ENCODE data around the gene KLF2.

Gene KLF2

GRCh38 chr19:16330368-16330801 is 5.8 kb downstream of the KLF2 start:
- Histone ChIP-seq H3K4me3 (ENCODE audit: low read depth, low read length) (no peak overlapping the region), H3K27me3 (replicated peaks) (no peaks in the 10 kb centered on the region), H3K27ac (peak overlapping the region; percentile 36), H3K36me3 (replicated peaks) (peaks cover 35% of the 10 kb centered on the region)
- TF ChIP-seq CTCF (IDR thresholded peaks at IDR 0.05; ENCODE audit: low read depth, low read length, missing control alignments), result no peak
- in situ Hi-C loops (cut with HindIII; ENCODE audit: low pct_ligation_motif_present, low sequenced_read_pairs), result no loop called here
- DNase-seq, result peak; percentile 92

GRCh38 chr19:16330806-16331690 is 6.4 kb downstream of the KLF2 start:
- peak; percentile 45 for DNase-seq
- in situ Hi-C loops (cut with HindIII; ENCODE audit: low pct_ligation_motif_present, low sequenced_read_pairs), result no loop called here
- H3K27ac ChIP-seq, result peak overlapping the region; percentile 36
- H3K36me3 ChIP-seq (replicated peaks), result peaks cover 30% of the 10 kb centered on the region
- no peak overlapping the region for H3K4me3 ChIP-seq (ENCODE audit: low read depth, low read length)
- no peaks in the 10 kb centered on the region for H3K27me3 ChIP-seq (replicated peaks)
- TF ChIP-seq CTCF (IDR thresholded peaks at IDR 0.05; ENCODE audit: low read depth, low read length, missing control alignments), result no peak

GRCh38 chr19:16333001-16333586 is 8.5 kb downstream of the KLF2 start:
- no peak for TF ChIP-seq CTCF (IDR thresholded peaks at IDR 0.05; ENCODE audit: low read depth, low read length, missing control alignments)
- H3K4me3 ChIP-seq (ENCODE audit: low read depth, low read length), result no peak overlapping the region
- peaks cover 9% of the 10 kb centered on the region for H3K36me3 ChIP-seq (replicated peaks)
- DNase-seq, result no peak
- no peaks in the 10 kb centered on the region for H3K27me3 ChIP-seq (replicated peaks)
- no peak overlapping the region for H3K27ac ChIP-seq
- in situ Hi-C loops (cut with HindIII; ENCODE audit: low pct_ligation_motif_present, low sequenced_read_pairs), result no loop called here

GRCh38 chr19:16334411-16334810 is 9.8 kb downstream of the KLF2 start:
- no peaks in the 10 kb centered on the region for H3K36me3 ChIP-seq (replicated peaks)
- H3K27ac ChIP-seq, result no peak overlapping the region
- no peak overlapping the region for H3K4me3 ChIP-seq (ENCODE audit: low read depth, low read length)
- DNase-seq, result no peak
- no peaks in the 10 kb centered on the region for H3K27me3 ChIP-seq (replicated peaks)
- in situ Hi-C loops (cut with HindIII; ENCODE audit: low pct_ligation_motif_present, low sequenced_read_pairs), result no loop called here
- no peak for TF ChIP-seq CTCF (IDR thresholded peaks at IDR 0.05; ENCODE audit: low read depth, low read length, missing control alignments)

- H3K27ac ChIP-seq, result no peak overlapping the region
- no peak overlapping the region for H3K4me3 ChIP-seq (ENCODE audit: low read depth, low read length)
Measured at GRCh38 chr19:16335226-16335625, 10.6 kb downstream of the KLF2 start.

More at GRCh38 chr19:16335226-16335625, 10.6 kb downstream of the KLF2 start:
- in situ Hi-C loops (cut with HindIII; ENCODE audit: low pct_ligation_motif_present, low sequenced_read_pairs), result no loop called here
- Histone ChIP-seq H3K36me3 (replicated peaks) (no peaks in the 10 kb centered on the region), H3K27me3 (replicated peaks) (no peaks in the 10 kb centered on the region)
- DNase-seq, result no peak
- TF ChIP-seq CTCF (IDR thresholded peaks at IDR 0.05; ENCODE audit: low read depth, low read length, missing control alignments), result no peak
